Activated CD4-positive, alpha-beta T cell treated with anti-CD3 and anti-CD28 coated beads for 48 hours (primary cell): ENCODE data around the gene SLC25A26.

Source experiments
- DNase-seq: peaks from one replicate; pipeline ENCODE4 v3.0.0-alpha.2; 2020

SLC25A26 gene

DNA sequence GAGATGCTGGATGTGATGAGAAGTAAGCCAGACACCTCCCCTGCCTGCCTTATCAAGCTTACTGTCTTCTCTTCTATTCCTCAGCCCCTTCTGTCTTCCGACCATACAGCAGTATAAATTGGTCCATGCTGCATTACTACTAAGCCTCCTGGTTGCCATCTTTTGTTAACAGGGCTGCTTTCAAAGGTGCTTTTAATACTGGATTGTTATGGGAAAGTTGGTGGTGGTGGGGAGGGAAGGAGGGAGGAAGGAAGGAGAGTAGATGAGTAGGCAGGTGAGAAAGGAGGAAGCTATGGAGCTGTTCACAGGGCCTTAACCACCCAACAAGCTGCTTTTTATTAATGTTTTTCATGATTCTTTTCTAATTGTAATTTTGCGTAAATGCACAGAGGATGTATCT lies 114.9 kb downstream of the SLC25A26 start:
- DNase-seq: no peak

DNA sequence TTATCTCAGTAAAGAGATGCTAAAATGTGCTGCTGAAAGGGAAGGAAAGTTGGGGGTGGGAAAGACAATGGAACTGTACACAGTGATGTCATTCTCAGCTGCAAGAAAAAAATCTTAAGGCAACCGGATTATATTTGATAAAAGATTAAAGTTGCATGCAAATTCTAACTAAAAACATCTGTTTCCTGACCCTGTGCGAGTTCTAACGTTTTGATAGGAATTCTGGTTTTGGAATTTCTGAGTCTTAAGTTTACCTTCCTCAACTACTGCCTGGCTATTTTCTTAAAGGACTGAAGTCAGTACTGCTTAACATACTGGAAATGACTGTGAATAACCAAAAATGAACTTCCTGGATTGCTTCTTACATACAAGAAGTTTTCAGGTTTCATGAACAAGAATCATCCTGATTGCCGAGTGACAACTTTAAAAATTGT lies 115.5 kb downstream of the SLC25A26 start:
- DNase-seq: no peak

DNA sequence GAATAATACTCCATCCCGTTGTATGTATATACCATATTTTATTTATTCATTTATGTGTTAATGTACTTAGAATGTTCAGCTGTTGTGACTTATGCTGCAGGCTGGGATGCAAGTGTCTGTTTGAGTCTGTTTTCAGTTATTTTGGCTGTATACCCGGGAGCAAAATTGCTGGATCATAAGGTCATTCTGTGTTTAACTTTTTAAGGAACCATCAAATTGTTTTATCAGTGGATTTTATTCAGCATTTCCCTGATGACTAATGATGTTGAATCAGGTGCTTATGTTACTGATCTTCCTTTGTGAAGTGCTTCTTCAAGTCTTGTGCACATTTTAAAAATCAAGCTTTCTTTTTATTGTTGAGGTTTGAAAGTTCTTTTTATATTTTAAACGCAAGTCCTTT lies 118.1 kb downstream of the SLC25A26 start:
- DNase-seq: no peak

DNA sequence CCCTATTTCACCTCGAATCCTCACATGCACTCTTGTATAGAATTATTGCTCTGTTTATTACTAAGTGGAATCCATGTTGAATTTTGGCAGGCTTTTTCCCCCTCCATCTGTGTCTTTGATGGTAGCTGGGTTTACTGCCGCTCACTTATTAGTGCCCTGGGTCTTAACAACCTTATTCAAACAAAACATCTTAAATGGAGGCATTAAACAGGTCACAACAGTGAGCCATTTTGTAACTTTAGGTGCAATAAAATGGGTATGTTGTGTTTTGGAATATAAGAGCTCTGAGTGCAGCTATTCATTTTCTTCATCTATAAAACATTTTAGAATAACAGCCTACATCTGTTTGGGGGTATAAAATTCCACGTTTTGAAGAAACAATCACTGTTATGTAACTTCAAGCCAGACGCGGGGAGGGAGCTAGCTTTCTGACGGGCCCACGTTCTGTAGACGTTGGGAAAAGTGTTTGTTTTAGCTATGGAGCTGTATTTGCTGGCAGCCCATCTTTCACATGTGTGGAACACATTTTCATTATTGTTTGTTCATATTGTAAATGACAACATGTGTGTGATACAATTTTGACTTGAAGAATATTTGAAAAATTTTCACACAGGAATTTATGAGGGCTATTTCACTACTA lies 122.0 kb downstream of the SLC25A26 start:
- no peak for DNase-seq

- no peak for DNase-seq
Measured at GRCh38 chr3:66344391-66344811, 123.6 kb downstream of the SLC25A26 start.

DNA sequence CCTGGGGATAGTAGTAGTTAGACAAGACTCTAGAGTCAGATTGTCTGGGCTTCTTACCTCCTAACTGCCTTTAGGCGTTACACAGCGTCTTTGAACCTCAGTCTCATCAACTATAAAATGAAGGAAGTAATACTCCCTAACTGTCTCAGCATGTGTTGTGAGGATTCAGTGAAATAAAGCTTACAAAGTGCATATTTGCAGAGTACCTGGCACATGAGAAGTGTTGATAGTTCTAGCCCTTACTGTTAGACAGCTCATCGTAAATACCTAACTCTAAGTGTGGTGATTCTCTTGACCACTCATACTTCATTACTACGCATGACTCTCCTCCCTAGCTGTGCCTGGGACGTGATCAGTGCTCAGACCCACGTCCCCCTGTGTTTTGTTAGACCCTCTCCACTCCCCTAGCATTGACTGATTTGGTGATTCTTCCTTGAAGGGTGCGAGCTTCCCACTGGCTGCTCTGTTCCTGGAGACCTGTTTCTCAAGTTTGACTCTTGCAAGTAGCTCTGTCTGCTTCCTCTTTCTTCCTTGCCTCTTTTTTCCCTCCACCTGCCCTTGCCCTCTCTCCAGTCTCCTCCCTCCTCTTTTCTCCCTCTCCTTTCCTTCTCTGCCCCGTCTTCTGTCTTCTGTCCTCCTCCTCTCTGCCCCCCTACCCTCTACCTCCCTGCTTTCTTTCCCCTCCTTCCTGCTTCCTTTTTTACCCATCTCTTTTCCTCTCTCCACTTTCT lies 124.2 kb downstream of the SLC25A26 start:
- no peak for DNase-seq

GRCh38 chr3:66348704-66349103 lies 127.9 kb downstream of the SLC25A26 start:
- DNase-seq: no peak

DNA sequence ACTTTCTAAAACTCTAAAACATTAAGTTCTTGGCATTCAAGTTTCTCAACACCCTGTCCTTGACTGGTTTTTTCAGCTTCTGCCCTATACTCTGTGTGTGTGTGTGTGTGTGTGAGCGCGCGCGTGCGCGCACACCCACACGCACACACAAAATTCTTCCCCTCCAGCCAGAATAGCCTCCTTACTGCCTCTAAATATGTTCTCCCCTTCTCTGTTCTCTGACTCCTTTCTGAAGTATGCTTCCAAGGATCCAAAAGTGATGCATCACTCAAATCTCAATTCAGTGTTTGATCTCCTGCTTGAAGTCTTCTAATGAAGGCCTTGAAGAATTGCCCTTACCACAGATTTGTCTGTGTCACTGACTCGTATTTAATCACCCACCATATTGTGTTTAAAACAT lies 129.8 kb downstream of the SLC25A26 start:
- no peak for DNase-seq

DNA sequence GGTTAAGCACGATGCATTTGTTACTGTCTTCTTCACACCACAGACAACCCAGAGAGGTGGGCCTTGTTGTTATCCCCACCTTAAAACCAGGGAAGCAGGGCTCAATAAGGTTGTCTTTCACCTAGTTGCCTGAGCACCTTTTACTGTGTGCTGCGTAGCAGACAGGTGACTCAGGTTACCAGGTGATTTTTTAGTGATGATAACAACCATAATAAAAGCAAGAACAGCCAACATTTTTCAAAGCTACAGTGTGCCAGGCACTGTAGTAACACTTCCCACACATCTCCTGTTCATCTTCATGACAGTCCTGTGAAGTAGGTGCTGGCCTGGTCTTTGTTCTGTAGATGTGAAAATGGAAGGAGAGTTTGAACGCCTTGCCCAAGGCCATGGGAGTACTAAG lies 132.2 kb downstream of the SLC25A26 start:
- DNase-seq: no peak

- no peak for DNase-seq
Measured at GRCh38 chr3:66353530-66353929, 132.7 kb downstream of the SLC25A26 start.

GRCh38 chr3:66354001-66354400 lies 133.2 kb downstream of the SLC25A26 start:
- DNase-seq: no peak

GRCh38 chr3:66355394-66355793 lies 134.6 kb downstream of the SLC25A26 start:
- no peak for DNase-seq

GRCh38 chr3:66355997-66356396 lies 135.2 kb downstream of the SLC25A26 start:
- no peak for DNase-seq

DNA sequence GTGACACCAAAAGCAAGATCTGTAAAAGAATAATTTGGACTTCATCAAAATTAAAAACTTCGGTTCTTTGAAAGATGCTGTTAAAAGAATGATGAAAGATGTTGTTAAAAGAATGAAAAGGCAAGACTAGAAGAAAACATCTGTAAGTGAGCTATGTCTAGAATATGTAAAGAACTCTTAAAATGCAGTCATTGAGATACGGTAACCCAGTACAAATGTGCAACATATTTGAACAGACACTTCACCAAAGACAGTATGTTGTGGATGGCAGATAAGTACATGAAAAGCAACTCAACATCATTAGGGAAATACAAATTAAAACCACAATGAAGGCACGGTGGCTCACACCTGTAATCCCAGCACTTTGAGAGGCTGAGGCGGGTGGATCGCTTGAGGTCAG lies 140.6 kb downstream of the SLC25A26 start:
- DNase-seq: no peak

GRCh38 chr3:66362541-66362941 lies 141.7 kb downstream of the SLC25A26 start:
- DNase-seq: no peak

- no peak for DNase-seq
Measured at GRCh38 chr3:66363148-66363547, 142.3 kb downstream of the SLC25A26 start.

- no peak for DNase-seq
Measured at GRCh38 chr3:66365080-66365479, 144.3 kb downstream of the SLC25A26 start.

GRCh38 chr3:66366747-66367146 lies 145.9 kb downstream of the SLC25A26 start:
- DNase-seq: no peak

GRCh38 chr3:66367979-66368378 lies 147.2 kb downstream of the SLC25A26 start:
- DNase-seq: no peak

- no peak for DNase-seq
Measured at GRCh38 chr3:66370179-66370578, 149.4 kb downstream of the SLC25A26 start.

DNA sequence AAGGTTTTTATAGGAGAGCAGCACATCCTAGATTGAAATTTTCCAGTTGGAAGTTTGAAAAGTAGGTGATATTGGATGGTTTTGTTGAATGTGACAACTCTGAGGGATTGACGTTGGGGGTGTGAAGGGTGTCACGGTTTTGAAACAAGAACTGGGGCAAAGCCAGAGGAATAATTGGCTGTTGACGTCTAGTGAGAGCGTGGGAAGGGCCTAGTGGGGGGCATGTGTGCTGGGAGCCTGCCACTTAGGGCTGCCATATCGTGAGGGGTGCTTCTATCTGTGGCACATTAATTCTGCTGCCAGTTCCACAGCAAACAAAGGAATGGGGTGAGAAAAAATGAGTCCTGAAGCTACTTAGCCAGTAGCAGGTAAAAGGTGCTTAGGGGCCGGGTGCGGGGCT lies 150.6 kb downstream of the SLC25A26 start:
- no peak for DNase-seq

- peak; percentile 26 for DNase-seq
Measured at GRCh38 chr3:66372681-66373350, 152.0 kb downstream of the SLC25A26 start.

- no peak for DNase-seq
Measured at GRCh38 chr3:66376568-66376967, 155.8 kb downstream of the SLC25A26 start.

DNA sequence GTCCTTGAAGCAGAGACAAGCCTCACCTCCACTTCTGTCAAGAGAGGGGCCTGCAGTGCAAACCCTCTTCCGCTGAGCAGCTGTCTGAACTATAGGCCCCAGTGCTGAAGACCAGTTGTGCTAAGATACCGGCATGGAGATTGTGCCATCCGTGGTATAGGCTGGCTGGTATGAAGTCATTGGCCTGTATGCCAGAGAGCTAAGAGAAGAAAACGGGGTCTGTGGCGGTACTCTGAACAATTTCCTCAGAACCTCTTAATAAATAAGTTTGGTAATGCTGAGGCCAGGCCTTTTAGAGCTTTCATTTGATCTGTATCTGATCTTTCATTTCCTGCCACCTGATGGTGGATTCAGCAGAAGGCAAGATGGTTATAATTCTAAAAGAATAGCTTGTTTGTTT lies 157.0 kb downstream of the SLC25A26 start:
- DNase-seq: no peak
